HK-2 (cell line): ENCODE data around the gene ZNF681.
A peak's percentile ranks its signal among the peaks of the same experiment; 100 is the strongest.
"Not testable (repeated sequence)": the region's sequence is repeated elsewhere in the genome, so short reads cannot be mapped to it uniquely, and the experiment has no call there.

Experiments used
- DNase-seq: peaks from one replicate; pipeline ENCODE4 v3.0.0-alpha.2; 2018; ENCODE audit not compliant: unreplicated experiment

The ZNF681 gene

DNA sequence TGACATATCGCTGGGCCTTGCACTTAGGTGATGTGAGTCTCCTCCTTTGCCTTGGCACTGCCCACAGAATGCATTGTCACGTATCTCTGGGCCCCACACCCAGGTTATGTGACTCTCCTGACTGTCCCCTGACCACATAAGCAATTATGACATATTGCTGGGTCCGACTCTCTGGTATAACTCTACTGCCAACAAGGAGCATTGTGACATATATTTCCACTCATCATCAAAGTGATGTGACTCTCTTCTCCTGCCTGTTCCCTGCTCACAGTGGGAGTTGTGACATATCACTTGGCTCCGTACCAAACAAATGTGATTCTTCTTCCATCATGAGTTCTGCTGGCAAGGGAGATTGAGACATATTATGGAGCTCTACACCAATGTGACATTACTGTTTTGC is 15.4 kb upstream of the ZNF681 start:
- no peak for DNase-seq

DNA sequence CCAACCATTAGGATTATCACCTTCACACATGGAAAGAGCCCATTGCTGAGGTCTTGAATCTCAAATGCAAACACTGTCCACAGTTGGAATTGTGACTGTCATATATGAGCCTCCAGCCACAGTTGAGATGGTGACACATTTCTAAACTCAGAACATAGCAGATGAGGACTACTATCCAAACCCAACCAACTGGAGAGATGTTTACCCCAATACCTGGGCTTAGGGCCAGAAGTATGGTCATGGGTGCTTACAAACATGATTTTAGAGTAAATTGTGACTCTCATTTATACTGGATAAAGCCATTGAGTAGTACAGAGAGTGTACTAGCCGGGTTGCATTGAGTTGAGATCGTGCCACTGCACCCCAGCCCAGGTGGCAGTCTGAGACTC is 14.0 kb upstream of the ZNF681 start:
- DNase-seq, result no peak

DNA sequence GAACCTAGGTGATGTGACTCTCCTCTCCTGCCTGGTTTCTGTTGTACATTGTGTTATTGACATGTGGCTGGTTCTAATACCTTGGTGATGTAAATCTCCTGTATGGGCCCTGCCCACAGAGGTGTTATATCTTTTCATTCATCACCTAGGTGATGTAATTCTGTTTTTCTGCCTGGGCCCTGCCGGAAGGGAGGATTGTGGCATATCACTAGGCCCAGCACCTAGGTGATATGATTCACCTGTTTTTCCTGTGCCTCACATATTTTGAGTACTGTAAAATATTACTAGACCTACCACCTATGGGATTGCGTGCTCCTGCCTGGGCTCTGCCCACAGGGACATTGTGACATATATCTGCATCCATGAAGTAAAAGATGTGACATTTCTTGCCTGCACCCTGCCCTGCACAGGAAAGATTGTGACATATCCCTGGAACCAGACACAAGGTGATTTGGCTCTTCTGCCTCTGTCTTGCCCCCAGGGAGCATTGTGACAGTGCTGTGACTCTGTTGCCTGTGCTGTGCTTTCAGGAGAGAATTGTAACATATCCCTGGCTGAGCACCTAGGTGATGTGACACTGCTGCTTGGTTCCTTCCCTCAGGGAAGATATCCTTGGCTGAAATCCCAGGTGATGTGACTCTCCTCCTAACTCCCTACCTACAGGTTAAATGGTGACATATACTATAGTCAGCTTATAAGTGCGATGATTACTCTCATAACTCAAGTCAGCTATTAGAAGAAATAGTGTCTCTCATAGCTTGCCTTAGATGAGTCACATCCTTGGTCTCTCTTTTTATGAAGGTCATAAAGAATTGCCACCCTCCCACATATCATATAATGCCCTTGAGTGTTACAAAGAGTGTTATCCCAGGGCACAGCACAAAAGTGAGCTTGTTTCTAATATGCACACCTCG is 13.3 kb upstream of the ZNF681 start:
- no peak for DNase-seq

DNA sequence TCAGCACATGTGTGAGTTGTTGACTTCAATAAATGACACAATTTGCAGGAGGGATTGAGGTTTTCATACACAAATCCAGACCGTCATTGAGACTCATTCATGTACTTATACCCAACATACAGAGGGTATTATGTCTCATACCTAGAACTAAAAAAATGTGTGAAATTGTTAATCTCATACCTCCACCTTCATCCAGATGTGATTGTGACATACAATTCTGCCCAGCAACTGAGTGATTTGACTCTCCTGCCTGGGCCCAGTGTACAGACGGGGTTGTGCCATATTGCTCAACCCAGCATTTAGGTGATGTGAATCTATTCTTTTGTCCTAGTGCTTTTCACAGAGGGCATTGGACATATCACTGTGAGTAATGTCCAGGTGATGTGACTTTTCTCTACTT is 12.6 kb upstream of the ZNF681 start:
- no peak for DNase-seq

DNA sequence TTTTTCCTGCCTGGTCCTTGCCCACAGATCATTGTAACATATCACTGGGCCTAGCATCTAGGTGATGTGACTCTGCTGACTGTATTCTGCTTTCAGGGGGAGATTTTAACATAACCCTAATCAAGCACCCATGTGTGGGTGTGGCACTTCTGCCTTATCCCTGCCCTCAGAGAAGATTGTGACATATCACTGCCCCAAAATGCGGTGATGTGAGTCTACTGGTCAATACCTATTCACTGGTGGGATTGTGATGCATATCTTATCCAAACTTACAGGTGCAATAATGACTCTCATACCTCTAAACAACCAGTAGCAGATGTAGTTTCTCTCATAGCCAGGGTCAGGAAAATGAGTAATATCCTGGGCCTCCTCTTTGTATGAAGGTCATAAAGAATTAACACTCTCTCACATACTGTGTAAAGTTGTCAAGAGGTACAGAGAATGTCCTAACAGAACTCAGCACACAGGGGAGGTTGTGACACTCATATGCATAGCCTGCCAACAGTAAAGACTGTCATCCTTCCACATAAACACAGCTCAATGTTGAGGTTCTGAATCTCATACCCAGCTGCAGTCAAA is 12.1 kb upstream of the ZNF681 start:
- no peak for DNase-seq

DNA sequence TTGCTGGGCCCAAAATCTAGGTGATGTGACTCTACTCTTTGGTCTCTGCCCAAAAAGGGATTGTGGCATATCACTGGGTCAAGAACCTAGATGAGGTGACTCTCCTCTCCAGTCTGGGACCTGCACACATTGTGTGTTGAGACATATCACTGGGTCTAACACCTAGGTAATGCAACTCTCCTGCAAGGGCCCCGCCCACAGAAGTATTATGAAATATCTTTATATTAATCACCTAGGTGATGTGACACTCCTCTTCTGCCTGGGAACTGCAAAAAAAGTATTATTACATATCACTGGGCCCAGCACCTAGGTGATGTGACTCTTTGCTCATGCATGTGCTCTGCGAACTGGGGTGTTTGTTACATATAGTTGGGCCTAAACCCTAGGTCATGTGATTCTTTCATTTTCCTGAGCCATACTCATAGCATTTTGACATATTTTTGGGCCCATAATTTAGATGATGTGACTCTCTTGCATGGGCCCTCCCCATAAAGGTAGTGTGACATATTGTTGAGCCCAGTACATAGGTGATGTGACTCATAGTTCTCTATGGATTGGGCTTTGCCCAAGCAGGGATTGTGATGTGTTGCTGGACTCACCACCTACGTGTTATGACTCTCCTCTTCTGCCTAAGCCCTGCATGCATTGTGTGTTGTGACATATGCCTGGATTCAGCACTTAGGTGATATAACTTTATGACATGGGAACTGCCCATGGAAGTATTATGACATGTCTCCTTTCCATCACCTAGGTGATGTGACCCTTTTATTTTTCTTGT is 11.2 kb upstream of the ZNF681 start:
- no peak for DNase-seq

DNA sequence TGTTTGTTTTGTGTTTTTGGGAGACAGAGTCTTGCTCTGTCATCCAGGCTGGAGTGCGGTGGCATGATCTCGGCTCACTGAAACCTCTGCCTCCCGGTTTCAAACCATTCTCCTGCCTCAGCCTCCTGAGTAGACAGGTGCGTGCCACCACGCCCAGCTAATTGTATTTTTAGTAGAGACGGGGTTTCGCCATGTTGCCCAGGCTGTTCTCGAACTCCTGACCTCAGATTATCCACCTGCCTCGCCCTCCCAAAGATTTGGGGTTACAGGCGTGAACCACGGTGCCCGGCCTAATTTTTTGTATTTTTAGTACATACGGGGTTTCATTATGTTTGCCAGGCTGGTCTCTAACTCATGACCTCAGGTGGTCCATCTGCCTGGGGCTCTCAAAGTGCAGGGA is 8.3 kb upstream of the ZNF681 start:
- DNase-seq, result no peak

DNA sequence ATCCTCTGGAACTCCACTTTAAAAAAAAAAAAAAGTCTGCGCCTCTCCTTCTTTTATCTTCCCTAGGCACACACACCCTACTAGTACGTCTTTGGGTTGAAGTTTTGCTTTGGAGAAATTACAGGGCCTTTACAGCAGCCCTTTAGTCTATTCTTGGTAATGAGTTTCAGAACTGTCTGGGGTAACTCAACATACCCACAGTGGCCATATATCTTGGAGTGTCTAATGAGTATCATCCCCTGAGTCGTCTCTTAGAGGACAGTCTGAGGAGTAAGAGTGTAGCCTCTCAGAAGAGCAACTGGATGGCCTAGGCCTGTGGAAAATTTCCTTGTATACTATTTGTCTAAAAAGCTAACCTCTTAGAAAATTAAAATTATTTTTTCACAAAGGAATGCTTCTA is 6.1 kb upstream of the ZNF681 start:
- DNase-seq, result no peak

DNA sequence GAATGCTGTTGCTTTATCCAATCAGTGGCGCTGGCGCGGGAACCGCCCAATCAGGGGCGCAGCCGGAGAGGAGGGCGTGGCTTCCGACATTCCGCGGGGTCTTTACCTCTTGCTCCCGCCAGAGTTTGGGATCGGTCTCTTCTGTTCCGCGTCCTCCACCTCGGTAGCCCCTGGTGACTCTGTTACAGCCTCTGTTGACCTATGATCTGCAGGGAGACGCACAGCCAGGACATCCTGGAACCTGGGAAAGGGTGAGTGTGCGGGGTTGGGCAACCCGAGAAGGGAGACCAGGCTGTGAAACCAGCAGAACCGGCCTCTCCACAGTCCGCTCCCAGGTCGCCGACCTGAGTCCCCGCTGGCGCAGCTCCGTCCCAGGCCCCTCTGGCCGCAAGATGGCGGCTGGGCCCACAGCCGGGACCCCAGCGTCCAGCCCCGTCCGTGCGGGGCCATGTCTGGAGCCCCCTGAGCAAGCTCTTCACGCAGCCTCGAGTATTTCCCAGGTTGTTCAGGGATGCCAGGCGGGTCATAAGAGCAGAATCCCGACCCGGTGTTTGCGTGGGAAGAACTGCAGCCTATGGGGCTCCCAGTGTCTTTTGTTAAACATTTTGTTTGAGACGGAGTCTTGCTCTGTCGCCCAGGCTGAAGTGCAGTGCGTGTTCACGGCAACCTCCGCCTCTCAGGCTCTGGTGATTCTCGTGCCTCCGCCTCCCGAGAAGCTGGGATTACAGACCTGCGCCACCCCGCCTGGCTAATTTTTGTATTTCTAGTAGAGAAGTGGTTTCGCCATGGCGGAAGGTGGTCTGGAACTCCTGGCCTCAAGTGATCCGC is 4.4 kb upstream of the ZNF681 start:
- peak; percentile 85 for DNase-seq

DNA sequence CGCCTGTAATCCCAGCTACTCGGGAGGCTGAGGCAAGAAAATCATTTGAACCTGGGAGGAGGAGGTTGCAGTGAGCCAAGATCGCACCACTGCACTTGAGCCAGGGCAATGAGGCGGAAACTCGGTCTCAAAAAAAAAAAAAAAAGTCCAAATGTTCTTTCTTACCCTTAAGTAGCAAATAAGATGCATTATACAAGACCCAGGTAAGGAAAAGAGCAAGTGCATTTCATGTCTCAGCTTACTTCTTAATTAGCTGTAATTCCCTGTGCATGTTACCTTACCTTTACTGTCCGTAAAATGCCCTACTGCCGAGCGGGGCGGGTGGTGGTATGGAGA is 3.8 kb upstream of the ZNF681 start:
- DNase-seq, result no peak

DNA sequence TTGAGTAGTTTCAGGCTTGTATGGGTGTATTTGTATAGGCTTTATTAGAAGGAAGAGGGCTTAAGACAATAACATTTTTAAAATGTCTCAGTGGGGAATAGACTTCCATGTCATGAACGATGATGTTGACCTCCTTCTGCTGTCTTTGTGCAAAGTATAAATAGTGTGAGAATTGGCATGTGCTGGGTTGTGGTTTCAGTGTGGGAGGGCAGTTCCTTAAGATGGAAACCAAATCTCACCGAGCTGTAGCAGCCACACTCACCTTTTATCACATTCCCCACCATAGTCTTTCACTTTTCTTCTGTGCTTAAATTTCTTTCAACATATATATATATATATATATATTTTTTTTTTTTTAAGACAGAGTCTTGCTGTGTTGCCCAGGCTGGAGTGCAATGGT is 1.6 kb upstream of the ZNF681 start:
- not testable (repeated sequence) for DNase-seq

DNA sequence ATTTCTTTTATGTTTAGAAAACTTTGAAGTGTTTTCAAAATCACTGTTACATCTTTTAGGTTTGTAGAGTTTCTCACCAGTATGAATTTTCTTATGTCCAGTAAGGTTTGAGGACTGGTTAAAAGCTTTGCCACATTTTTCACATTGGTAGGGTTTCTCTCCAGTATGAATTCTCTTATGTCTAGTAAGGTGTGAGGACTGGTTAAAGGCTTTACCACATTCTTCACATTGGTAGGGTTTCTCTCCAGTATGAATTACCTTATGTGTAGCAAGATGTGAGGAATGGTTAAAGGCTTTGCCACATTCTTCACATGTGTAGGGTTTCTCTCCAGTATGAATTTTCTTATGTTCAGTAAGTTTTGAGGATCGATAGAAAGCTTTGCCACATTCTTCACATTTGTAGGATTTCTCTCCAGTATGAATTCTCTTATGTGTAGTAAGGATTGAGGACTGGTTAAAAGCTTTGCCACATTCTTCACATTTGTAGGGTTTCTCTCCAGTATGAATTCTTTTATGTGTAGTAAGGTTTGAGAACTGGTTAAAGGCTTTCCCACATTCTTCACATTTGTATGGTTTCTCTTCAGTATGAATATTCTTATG is 15.0 kb downstream of the ZNF681 start:
- not testable (repeated sequence) for DNase-seq

DNA sequence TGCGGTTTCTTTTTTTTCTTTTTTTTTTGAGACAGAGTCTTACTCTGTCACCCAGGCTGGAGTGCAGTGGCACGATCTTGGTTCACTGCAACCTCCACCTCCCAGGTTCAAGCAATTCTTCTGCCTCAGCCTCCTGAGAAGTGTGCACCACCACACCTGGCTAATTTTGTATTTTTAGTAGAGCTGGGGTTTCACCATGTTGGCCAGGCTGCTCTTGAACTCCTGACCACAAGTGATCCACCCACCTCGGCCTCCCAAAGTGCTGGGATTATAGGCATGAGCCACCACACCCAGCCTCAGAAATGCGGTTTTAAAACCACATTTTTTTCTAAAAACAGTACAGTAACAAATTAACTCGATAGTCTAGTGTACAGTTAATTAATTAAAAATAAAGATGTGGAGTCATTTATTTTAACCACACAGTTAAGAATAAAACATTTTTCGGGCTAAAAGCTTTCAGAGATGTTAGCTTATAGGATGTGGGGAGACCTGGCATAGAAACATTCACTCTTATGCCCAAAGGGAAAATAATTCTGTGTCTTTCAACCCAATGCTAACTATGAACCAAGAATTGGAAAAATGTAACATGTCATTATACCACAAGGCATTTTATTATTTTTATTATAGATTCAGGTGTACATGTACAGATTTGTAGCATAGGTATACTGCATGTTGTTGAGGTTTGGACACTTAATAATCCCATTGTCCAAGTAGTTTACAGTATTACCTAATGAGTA is 27.8 kb downstream of the ZNF681 start:
- not testable (repeated sequence) for DNase-seq

DNA sequence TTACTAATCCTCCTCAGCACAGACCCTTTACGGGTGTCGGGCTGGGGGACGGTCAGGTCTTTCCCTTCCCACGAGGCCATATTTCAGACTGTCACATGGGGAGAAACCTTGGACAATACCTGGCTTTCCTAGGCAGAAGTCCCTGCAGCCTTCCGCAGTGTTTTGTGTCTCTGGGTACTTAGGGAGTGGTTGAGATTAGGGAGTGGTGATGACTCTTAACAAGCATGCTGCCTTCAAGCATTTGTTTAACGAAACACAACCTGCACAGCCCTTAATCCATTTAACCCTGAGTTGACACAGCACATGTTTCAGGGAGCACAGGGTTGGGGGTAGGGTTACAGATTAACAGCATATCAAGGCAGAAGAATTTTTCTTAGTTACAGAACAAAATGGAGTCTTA is 34.5 kb downstream of the ZNF681 start:
- DNase-seq, result not testable (repeated sequence)

DNA sequence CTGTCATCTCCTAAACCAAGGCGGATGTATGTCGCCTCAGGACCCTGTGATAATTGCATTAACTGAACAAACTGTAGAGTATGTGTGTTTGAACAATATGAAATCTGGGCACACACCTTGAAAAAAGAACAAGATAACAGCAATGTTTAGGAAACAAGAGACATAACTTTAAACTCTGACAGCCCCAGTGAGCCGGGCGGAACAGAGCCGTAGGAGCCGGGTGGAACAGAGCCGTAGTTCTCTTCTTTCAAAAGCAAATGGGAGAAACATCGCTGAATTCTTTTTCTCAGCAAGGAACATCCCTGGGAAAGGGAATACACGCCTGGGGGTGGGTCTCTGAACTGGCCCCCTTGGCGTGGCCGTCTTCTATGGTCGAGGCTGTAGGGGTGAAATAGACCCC is 39.9 kb downstream of the ZNF681 start:
- no peak for DNase-seq

DNA sequence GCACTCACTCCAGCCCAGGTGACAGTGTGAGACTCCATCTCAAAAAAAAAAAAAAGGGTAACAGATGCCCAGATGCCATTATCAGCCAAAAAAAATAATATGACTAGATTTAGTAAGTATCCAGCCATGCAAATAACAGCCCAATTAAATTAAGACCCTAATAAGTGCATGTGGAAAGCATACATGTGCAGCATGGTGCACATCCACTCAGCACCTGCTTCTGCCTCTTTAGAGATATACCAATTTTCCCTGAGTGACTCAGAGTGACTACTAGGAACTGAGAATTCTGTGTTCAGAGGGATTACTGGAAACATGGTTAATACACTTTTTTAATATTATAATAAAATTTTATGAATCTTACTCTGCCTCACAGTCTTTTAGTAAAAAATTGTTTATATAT is 41.9 kb downstream of the ZNF681 start:
- DNase-seq, result no peak

DNA sequence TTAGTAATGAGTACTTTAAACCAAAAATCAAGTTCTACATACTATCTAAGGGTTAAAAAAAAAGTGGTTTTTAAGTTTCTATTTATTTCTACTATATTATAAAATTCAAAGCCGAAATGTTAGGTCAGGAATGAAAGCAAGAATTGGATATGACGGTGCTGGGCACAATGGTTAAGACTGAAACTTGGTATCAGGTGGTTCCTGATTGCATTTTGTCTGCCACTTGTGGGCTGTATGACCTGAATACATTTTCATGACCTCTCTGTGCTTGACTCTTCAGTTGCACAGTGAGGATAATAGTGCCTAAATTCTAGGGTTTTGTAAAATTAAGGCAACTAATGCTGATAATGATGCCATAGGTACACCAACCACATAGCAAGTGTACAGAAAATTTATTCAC is 49.3 kb downstream of the ZNF681 start:
- DNase-seq, result no peak

DNA sequence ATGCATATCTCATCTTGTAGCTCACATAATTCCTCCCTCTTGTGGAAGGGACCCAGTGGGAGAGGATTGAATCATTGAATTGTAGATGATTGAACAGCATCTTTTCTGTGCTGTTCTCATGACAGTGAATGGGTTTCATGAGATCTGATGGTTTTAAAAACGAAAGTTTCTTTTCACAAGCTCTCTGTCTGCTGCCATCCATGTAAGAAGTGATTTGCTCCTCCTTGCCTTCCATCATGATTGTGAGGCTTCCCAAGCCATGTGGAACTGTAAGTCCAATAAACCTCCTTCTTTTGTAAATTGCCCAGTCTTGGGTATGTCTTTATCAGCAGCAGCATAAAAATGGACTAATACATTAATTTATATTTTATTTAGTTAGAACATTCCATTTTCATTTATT is 52.0 kb downstream of the ZNF681 start:
- DNase-seq, result no peak

DNA sequence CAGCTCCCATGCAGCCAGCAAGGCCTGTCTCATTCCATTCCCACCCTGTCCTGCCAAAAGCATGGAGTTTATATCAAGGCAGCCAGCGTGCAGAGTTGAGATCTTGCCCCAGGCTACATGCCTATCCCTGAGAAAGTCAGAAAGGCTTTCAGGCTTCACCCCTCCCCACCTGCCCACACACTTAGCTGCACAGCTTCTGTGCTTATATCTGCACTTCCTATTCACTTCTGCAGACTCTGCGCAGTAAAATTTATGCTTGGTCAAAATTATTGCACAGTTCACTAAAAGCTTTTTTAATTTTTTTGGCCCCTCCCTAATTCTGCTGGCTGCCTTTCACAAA is 59.2 kb downstream of the ZNF681 start:
- no peak for DNase-seq

DNA sequence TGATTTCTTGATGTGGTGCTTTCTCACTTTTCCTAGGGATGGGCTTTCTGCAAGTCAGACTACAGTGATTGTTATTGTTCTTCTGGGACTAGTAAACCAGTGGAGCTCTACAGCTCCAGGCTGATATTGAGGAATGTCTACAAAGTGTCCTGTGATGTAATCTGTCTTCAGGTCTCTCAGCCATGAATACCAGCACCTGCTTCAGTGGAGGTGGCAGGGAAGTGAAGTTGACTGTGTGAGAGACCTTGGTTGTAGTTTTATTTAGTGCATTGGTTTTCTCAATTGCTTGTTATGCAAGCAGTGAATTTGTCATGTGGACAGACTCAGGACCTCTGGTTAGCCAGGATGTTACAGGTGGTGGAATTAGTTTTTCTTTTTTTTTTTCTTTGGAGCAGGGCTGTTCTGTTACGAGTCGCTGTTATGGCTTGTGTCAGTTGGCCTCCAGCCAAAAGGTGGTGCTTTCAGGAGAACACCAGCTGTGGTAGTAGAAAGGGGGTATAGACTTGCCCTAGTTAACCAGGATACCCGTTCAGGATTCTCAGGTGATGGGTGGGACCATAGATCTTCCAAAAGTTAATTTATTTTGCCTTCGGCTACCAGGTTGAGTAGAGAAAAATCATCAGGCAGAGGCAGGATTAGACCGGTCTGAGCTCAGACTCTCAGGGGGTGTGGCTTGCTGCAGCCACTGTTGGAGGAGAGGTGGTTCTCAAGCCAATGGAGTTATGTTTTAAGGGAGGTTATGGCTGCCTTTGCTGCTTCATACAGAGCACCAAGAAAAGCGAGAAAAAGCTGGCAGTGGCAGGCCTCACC is 59.8 kb downstream of the ZNF681 start:
- DNase-seq, result peak; percentile 7
